GM21447 (cell line): Measurements from ENCODE around the gene SV2A.
"Not testable (repeated sequence)": the region's sequence is repeated elsewhere in the genome, so short reads cannot be mapped to it uniquely, and the experiment has no call there.

Source experiments
- ATAC-seq: cut with Tn5 transposase; IDR thresholded peaks from one replicate; pipeline ENCODE4 v1.9.1; 2021; ENCODE audit not compliant: unreplicated experiment

The SV2A gene, protein sequence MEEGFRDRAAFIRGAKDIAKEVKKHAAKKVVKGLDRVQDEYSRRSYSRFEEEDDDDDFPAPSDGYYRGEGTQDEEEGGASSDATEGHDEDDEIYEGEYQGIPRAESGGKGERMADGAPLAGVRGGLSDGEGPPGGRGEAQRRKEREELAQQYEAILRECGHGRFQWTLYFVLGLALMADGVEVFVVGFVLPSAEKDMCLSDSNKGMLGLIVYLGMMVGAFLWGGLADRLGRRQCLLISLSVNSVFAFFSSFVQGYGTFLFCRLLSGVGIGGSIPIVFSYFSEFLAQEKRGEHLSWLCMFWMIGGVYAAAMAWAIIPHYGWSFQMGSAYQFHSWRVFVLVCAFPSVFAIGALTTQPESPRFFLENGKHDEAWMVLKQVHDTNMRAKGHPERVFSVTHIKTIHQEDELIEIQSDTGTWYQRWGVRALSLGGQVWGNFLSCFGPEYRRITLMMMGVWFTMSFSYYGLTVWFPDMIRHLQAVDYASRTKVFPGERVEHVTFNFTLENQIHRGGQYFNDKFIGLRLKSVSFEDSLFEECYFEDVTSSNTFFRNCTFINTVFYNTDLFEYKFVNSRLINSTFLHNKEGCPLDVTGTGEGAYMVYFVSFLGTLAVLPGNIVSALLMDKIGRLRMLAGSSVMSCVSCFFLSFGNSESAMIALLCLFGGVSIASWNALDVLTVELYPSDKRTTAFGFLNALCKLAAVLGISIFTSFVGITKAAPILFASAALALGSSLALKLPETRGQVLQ

DNA sequence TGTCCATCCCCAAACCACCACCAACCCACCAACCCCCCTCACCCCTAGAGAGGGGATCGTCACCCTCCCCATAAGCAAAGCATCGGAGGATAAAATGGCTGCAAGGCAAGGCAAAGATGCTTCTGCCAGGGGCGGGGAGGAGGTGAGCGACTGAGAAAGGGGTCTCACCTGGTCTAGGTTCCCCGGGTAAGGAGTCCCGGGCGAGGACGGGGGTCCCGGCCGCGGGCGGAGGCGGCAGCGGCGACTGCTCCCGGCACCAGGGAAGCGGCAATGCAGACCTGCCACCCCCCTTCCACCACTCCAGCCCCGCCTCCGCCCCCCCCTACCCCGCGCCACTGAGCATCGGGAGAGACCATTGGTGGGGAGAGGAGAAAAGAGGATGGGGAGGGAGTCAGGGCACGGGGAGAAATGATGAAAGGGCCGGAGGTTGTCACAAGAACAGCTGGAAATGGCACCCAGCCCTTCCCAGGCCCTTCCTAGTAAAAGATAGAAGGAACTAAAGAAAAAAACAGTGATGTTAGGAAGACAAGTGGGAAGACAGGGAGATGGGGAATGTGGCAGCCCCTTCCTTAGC, at the start of gene SV2A:
Gene SV2A, minus strand, starts transcription at position 274 of the 574 bp plus-strand sequence. CDS start 4,004 bp downstream, outside the sequence.
- no peak for ATAC-seq

DNA sequence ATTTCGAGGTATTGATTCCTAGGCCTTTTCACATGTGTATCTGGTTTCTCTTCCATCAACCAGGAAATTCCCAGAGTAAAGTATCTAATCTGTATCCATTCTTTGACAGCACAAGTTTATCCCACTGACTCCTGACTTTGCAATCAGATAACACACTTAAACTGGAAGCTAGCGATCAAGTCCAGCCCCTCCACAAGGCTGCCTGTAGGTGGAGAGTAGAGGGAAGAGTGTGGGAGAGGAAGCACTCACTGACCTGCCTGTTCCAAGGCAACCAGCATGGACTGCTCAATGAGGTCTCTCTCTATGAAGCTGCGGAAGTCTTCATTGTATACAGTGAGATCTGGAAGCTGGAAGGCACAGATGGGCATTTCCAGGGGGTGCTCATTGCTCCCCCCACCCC, 49.4 kb upstream of the SV2A start:
- no peak for ATAC-seq

DNA sequence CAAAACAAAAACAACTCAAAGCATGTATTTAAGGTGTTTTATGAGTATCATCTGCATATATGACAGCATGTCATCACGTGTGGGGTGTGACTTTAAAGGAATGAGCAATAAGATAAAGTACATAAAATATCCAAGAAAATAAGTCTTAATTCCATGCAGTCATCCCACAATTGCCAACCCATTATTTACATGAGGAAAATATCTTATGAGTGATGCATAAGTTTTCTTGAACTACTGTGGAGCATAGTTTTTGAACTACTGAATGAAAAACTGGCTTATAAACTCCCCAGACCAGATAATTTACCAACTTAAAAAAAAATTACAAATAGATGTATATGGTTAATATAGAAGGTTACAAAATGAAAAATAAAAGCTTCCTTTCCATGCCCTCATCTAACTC, 48.8 kb upstream of the SV2A start:
- ATAC-seq, result no peak

DNA sequence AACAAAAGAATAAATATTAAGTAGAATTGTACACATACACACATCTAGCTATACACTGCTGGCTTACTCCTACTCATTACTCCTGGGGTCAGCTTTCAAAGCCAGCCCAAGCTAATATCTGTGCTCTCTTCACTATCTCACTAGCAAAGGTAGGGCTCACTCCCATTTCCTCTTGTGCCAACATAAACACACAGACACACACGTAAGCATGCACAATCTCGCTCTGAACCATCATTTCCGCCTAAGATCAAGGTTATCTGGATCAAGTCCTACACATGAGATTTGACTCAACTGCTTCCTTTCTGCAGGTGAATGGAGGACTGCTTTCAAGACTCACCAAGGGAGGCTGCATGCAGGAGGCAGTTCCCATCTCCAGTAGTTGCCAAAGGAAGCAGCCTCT, 47.8 kb upstream of the SV2A start:
- no peak for ATAC-seq

DNA sequence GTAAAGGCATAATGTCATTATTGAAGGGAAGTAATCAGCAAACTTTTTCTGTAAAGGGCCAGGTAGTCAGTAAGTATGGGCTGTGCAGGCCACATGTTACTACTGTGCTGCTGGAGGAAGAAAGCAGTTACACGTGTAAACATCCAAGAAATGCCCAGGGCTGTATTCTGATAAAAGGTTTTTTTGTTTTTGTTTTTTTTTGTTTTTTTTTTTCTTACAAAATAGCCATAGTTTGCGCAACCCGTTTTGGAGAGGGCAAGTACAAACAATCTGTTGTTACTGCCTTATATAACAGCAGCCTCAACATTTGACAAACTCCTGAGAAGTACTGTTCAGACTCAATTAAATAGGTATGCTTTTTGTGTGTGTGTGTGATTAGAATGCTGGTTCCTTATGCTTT, 45.7 kb upstream of the SV2A start:
- no peak for ATAC-seq

DNA sequence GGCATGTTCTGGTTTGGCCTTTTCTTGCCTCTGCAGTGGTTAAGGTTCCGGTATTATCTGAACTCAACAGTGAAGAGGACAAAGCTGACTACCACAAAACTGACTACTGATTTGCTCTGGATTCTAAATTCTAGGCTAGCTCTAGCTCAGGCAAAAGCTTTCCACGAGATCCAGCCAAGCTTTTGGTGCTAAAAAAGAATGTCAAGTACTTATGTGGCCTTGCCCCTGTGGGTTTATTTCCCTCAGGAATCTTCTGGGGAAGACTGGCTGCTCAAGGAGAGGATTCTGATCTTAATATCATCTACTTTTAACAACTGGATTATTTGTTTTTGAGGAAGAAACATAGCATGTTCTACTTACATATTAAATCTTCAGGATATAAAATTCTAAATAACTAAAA, 45.1 kb upstream of the SV2A start:
- ATAC-seq, result no peak

DNA sequence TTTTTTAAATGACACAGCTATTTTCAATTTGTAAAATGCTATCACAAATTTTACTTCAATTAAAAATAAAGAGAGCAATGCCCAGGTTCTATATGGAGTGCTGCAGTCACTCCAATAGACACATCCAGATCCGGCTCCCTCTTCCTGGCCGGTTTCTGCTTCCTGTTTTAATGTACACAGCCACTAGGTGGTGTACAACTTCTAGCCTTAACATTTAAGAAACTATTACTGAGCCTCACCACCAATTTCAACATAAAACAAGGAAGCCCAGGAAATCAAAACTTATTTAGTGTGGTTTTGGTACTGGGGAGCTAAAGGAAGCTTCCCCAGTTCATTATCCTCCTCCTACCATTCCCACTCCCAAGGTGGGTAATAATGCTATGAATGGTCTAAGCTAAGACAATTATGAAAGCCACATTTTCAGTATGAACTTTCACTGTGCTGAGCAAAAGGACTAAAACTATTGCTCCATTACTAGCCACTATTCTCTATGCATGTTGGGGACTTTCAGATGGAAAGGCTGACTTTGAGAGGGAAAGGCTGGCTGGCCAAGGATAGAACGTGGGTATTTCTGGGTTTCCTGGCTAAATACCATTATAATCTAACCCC, 44.5 kb upstream of the SV2A start:
- no peak for ATAC-seq

DNA sequence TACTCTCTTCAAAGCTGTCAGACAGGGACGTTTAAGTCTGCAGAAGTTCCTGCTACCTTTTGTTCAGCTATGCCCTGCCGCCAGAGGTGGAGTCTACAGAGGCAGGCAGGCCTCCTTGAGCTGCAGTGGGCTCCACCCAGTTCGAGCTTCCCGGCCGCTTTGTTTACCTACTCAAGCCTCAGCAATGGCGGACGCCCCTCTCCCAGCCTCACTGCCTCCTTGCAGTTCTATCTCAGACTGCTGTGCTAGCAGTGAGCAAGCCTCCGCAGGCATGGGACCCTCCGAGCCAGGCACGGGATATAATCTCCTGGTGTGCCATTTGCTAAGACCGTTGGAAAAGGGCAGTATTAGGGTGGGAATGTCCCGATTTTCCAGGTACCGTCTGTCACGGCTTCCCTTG, 39.9 kb upstream of the SV2A start:
- not testable (repeated sequence) for ATAC-seq

DNA sequence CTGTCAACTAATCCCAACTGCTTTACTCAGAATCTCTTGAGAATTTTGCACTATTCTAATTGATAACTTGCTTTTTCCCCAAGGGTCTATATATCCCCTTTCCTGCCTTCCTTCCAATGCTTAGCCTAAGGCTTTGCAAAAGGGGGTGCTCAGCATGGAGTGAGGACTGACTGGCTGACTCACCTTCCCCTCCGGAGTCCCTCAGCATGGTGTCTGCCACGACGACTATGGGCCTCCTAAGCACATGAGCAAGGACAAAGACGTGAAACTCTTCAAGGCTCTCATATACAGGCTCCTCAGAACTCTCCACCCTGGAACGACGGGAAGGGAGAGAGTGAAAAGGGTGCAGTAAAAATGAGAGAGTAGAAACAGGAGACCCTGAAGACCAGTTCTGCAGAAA, 32.3 kb upstream of the SV2A start:
- no peak for ATAC-seq

DNA sequence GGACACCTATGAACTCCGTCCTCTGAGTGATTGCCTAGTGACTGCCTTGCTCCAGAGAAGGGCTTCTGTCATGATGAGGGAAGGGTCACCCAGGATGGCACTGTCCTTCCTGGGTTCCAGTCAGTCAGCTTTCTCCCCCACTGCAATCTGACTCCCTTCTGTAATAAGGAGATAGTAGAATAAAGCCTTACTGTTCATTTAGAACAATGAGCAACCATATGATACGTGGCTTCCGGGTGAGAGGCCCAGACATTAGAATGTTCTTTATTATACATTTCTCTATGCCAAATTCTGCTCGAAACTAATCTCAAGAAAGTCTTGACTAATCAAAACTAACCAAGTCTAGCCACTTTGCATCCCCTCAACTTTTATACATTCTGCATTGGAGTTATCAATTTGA, 27.6 kb upstream of the SV2A start:
- ATAC-seq, result no peak

DNA sequence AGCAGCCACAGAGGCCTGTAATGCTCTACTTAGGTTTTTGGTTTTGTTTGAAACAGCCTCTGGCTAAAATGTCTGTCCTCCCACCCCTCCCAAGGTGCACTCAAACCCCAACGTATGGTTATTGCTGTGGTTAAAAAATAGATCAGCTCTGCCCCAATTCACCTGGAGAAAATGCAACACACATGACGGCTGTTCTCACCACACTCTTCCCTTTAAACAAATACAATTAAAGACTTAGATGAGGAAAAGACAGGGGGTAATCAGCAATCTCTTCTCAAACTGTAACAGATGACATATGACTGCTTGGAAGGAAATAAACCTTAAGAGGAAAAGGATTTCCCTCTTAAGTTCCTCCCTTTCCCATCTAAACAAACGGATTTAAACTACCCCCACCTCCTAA, 25.2 kb upstream of the SV2A start:
- no peak for ATAC-seq

DNA sequence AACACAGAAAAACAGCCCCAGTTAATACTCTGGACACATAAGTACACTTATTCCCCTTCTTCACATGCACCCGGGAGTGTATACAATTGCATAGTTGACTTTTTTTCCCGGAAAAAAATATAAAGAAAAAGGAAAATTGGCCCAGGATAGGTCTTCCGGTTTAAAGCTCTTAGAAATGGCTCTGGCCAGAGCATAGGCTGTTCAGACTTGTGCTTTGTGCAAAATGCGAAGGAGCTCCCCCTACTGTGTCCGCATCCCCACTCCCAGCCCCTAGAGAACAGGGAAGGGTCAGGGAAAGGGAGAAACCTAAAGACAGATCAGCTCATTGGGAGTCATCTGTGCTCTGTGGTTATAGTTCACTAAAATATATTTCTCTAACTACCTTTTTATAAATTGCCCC, 24.6 kb upstream of the SV2A start:
- no peak for ATAC-seq

DNA sequence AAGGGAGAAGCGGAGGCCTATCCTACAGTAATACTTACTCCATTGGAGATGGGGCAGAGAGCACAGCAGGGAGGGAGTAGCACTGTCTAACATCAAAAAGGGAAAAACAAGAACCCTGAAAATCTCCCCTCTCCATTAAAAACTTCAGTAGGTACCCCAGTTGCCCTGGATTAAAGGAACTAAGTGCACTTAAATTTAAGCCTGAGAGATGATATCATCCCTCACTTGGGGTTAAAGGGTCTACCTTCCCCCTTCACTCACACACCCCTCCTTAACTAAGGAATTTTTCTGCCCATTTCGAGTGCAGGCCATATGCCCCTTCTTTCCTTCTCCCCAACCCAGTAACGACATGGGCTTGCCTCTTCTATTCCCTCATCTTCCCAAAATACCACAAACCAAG, 22.8 kb upstream of the SV2A start:
- no peak for ATAC-seq

DNA sequence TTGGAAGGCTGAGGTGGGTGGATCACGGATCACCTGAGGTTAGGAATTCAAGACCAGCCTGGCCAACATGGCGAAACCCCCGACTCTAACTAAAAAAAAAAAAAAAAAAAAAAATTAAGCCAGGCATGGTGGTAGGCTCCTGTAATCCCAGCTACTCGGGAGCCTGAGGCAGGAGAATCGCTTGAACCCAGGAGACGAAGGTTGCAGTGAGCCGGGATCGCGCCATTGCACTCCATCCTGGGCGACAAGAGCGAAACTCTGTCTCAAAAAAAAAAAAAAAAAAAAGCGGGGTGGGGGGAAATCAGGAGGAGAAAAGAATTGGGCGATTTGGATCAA, 21.0 kb upstream of the SV2A start:
- ATAC-seq, result not testable (repeated sequence)

DNA sequence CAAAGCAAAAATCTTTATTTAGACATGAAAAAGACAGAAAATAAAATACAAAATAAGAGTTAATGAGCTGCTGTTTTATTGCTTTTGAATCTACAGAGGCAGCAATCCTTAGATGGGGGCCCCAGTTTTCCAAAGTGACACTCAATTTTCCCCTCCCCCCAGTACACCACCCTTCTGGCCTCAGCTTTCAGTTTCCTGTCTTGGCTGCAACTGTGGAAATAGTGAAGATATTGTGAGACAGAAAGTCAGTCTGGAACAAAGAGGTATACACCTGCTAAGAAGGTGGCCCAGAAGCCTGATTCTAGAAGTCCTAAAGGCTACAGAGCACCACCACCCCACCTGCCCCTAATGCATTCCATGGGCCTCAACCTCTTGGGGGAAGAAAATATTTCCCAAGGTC, 20.1 kb upstream of the SV2A start:
- ATAC-seq, result no peak

DNA sequence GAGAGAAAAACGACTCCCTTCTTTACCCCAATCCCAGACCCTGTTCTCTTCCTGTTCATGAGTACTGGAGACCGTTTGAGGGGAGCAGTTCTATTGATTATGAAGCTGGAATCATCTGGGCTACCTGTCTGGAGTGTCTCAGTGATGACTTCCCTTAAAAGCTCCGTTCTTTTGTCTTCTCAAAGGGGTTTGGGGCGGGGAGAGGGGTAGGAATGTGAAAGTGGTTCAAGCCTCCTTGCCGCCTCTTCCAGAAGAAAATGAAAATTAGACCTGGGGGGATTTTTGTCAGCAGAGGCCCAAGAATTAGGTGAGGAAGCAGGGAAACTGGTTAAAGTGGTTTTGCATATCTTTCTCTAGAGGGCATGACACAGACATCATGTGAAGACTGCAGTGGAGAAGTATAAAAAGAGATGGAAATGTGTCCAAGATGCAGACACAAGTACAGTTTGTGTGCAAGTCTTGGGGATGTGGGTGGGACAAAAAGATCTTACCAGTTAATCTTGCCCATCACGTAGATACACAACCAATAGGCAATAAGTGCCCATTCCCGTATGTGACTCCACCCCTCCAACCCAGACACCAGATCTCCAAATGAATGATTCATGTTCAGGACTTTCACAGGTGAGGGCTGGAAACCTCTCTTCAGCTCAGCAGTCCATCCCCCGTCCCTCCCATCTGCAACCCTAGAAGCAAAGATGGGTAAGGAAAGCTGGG, 19.5 kb upstream of the SV2A start:
- ATAC-seq, result no peak

DNA sequence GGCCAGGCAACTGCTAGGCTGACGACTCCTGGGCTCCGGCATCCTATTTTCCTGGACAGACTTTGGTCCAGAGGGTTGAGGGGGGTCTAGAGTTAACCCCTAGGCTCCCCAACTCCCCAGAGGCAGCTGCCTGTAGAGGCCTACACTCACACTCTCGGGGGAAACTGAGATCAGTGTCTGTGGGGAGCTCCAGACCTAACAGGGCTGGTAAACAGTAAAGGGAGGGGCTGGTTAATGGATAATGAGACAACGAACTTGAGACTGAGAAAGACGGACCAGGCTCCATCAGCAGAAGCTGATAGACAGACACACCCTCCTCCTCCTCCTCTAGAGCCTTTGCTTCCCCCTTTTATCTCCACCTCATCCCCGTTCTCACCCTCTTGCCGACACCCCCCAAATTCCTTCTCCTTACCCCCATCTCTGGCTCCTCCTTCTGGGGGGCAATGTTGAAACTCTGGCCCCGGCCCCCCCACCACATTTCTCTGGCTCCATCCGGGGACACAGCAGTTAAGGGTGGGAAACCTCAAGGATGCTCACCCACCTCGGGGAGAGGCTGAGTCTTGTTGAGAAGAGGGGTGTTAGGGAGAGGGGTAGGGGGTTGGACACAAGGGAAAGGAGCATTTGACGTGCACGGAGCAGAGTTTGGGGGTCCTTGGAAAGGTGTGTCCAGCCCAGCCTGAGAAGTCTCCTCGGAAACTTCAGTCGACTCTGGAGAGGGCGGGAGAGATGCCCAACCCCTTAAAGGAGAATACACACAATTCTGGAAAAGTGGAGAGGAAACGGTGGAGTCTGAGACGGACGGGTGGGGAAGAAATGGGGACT, 18.7 kb upstream of the SV2A start, which contains the start of gene MTMR11:
Gene MTMR11, minus strand, starts transcription at position 710 of the 822 bp plus-strand sequence. Its CDS starts 232 bp downstream, at position 478.
- ATAC-seq, result no peak

DNA sequence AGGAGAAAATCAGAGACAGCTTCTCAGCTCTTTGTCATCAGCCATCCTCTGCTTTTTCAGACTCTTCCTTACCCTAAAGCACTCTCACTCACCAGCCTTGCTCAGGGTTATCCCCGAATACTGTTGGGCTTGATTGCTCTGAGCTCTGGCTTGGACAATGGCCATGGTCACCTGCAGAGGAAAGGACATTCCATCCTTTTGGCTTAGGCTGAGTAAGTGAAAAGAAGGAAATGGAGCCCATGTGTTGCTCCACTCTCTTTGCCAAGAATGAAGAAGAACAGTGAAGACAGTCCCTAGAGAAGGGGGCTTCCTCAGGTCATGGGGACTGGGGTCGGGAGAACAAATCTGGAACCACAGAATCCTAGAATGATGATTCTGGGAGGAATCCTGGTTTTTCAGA, 16.7 kb upstream of the SV2A start:
- ATAC-seq, result no peak

DNA sequence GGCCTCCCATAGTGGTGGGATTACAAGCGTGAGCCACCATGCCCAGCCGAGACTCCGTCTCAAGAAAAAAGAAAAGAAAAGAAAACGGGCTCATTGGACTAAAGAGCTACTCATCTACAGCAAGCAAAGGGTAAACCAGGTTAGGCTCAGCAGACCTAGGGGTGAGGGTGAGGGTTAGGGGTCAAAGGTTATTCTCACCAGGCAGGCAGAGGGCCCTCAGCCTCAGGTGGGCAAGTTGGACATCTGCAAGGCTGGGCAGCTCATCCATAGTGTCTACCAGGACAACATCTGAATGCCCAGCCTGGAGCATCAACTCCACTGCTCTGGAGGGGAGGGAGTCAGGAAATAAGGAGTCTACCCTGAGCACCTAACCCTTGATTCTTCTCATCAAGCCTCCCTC, 15.6 kb upstream of the SV2A start:
- no peak for ATAC-seq

DNA sequence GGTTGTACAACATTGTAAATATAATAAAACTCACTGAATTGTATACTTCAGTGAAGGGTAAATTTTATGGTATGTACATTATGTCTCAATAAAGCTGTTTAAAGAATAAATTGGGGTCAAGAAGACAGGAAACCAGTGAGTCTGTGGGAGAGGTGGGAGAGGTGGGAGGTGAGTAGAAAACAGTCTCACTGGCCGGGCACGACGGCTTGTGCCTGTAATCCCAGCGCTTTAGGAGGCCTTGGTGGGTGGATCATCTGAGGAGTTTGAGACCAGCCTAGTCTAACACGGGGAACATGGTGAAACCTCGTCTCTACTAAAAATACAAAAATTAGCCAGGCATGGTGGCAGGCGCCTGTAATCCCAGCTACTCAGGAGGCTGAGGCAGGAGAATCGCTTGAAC, 14.8 kb upstream of the SV2A start:
- ATAC-seq, result no peak
